ENCODE measurements around the gene TAX1BP3. TPM values are rescaled to one million over a fixed set of nuclear protein-coding genes. Genes with fewer than 3 reads are reported as not detected.

The TAX1BP3 gene
- total and polyA plus RNA-seq, 2 of the 13 experiments (the other 11 are each of a cell fraction or from before 2014, with no cell fraction given): 16.7 to 45.1 TPM

DNA sequence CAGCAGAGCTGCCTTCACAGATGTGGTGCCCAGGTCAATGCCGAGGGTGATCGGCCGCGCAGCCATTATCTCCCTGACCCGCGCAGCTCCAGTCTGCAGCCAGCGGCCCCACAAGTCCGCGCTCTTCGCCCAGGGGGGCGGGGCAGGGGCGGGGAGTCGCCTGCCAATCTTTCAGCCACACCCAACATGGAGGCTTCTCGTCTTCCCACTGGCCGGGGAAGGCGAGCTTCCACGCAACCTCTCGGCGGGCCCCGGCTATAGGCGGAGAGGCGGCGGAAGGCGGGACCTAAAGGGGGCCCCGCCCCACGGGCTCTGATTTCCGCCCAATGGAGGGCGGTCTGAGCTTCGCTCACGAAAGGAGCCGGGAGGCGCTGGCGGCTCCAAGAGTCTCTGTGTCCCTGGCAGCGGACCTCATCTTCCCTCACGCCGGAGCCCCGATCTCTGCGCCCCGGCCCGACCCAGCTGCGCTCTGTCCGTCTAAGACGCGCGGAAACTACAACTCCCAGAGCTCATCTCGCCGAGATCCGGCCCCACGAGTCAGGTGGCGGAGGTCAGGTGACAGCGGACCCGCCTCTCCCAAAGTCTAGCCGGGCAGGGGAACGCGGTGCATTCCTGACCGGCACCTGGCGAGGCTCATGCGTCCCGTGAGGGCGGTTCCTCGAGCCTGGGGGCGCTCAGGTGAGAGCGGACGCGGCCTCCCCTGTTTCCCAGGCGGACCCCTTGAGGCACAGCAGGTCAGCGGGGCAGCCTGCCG lies 32.0 kb downstream of the TAX1BP3 start, which contains the start of the genes CTNS and SHPK (continued):
- TF ChIP-seq, protein P1, sequence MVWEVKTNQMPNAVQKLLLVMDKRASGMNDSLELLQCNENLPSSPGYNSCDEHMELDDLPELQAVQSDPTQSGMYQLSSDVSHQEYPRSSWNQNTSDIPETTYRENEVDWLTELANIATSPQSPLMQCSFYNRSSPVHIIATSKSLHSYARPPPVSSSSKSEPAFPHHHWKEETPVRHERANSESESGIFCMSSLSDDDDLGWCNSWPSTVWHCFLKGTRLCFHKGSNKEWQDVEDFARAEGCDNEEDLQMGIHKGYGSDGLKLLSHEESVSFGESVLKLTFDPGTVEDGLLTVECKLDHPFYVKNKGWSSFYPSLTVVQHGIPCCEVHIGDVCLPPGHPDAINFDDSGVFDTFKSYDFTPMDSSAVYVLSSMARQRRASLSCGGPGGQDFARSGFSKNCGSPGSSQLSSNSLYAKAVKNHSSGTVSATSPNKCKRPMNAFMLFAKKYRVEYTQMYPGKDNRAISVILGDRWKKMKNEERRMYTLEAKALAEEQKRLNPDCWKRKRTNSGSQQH (CRISPR knock-in tag; IDR thresholded peaks at IDR 0.05; ENCODE audit: low read depth): peak; percentile 61
- TF ChIP-seq RXRB (CRISPR knock-in tag; IDR thresholded peaks at IDR 0.05; ENCODE audit: borderline replicate concordance) (peak; percentile 34; the same call in 1 of the 2 replicates), NAIF1 (CRISPR knock-in tag; IDR thresholded peaks at IDR 0.05; ENCODE audit: borderline replicate concordance) (no peak), NONO (IDR thresholded peaks at IDR 0.05) (no peak), NONO (CRISPR knock-in tag; conservative IDR thresholded peaks at IDR 0.05) (peak; percentile 83), EED (CRISPR knock-in tag; IDR thresholded peaks at IDR 0.05) (peak; percentile 34; the same call in 1 of the 2 replicates), JUN (CRISPR knock-in tag; IDR thresholded peaks at IDR 0.05) (no peak), ZSCAN12 (CRISPR knock-in tag; IDR thresholded peaks at IDR 0.05) (no peak), ZMAT3 (CRISPR knock-in tag; conservative IDR thresholded peaks at IDR 0.05) (no peak), MXI1 (IDR thresholded peaks at IDR 0.05; ENCODE audit: borderline replicate concordance, low read depth, low read length) (peak; percentile 82; the same call in 1 of the 3 replicates), MED13 (CRISPR knock-in tag; IDR thresholded peaks at IDR 0.05) (peak; percentile 70; the same call in 1 of the 2 replicates), EHMT2 (IDR thresholded peaks at IDR 0.05; ENCODE audit: borderline replicate concordance, low read depth, low read length) (no peak), ZNF337 (CRISPR knock-in tag; IDR thresholded peaks at IDR 0.05; ENCODE audit: borderline replicate concordance, low read depth) (no peak), ZNF879 (CRISPR knock-in tag; IDR thresholded peaks at IDR 0.05) (no peak), ZNF788 (CRISPR knock-in tag; IDR thresholded peaks at IDR 0.05; ENCODE audit: borderline replicate concordance) (peak; percentile 58; the same call in 1 of the 2 replicates), MTF2 (CRISPR knock-in tag; IDR thresholded peaks at IDR 0.05; ENCODE audit: borderline replicate concordance) (no peak), ISL2 (CRISPR knock-in tag; IDR thresholded peaks at IDR 0.05) (peak; percentile 39; the same call in 1 of the 2 replicates), ZNF282 (IDR thresholded peaks at IDR 0.05; ENCODE audit: partially characterized antibody) (no peak), ZNF232 (CRISPR knock-in tag; IDR thresholded peaks at IDR 0.05; ENCODE audit: borderline replicate concordance) (no peak; the same call in 1 of the 2 replicates), PHB2 (IDR thresholded peaks at IDR 0.05; ENCODE audit: partially characterized antibody) (no peak), SIX4 (CRISPR knock-in tag; IDR thresholded peaks at IDR 0.05) (peak; percentile 53), SP4 (CRISPR knock-in tag; IDR thresholded peaks at IDR 0.05) (peak; percentile 97)
- TF ChIP-seq, protein P2, sequence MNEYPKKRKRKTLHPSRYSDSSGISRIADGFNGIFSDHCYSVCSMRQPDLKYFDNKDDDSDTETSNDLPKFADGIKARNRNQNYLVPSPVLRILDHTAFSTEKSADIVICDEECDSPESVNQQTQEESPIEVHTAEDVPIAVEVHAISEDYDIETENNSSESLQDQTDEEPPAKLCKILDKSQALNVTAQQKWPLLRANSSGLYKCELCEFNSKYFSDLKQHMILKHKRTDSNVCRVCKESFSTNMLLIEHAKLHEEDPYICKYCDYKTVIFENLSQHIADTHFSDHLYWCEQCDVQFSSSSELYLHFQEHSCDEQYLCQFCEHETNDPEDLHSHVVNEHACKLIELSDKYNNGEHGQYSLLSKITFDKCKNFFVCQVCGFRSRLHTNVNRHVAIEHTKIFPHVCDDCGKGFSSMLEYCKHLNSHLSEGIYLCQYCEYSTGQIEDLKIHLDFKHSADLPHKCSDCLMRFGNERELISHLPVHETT (CRISPR knock-in tag; conservative IDR thresholded peaks at IDR 0.05): peak; percentile 8; the same call in 1 of the 2 replicates
- TF ChIP-seq, protein P3, sequence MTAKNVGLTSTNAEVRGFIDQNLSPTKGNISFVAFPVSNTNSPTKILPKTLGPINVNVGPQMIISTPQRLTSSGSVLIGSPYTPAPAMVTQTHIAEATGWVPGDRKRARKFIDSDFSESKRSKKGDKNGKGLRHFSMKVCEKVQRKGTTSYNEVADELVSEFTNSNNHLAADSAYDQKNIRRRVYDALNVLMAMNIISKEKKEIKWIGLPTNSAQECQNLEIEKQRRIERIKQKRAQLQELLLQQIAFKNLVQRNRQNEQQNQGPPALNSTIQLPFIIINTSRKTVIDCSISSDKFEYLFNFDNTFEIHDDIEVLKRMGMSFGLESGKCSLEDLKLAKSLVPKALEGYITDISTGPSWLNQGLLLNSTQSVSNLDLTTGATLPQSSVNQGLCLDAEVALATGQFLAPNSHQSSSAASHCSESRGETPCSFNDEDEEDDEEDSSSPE (CRISPR knock-in tag; IDR thresholded peaks at IDR 0.05): peak; percentile 51; the same call in 1 of the 2 replicates
- TF ChIP-seq, protein P4, sequence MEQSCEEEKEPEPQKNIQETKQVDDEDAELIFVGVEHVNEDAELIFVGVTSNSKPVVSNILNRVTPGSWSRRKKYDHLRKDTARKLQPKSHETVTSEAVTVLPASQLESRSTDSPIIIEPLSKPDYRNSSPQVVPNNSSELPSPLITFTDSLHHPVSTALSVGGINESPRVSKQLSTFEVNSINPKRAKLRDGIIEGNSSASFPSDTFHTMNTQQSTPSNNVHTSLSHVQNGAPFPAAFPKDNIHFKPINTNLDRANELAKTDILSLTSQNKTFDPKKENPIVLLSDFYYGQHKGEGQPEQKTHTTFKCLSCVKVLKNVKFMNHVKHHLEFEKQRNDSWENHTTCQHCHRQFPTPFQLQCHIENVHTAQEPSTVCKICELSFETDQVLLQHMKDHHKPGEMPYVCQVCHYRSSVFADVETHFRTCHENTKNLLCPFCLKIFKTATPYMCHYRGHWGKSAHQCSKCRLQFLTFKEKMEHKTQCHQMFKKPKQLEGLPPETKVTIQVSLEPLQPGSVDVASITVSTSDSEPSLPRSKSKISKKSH (CRISPR knock-in tag; IDR thresholded peaks at IDR 0.05; ENCODE audit: borderline replicate concordance): peak; percentile 52; the same call in 1 of the 2 replicates
